Stimulated activated CD4-positive, alpha-beta T cell treated with anti-CD3 and anti-CD28 coated beads, Interleukin-15, amount 100 ng/mL, for 48 hours (primary cell): ENCODE data around the gene GBA2.
A peak's percentile ranks its signal among the peaks of the same experiment; 100 is the strongest.

Experiments used
- DNase-seq, 2 donors: peaks; one replicate each; pipeline ENCODE4 v3.0.0-alpha.2; 2020; ENCODE audit warnings: low read depth in 2 of 2

Gene GBA2

DNA sequence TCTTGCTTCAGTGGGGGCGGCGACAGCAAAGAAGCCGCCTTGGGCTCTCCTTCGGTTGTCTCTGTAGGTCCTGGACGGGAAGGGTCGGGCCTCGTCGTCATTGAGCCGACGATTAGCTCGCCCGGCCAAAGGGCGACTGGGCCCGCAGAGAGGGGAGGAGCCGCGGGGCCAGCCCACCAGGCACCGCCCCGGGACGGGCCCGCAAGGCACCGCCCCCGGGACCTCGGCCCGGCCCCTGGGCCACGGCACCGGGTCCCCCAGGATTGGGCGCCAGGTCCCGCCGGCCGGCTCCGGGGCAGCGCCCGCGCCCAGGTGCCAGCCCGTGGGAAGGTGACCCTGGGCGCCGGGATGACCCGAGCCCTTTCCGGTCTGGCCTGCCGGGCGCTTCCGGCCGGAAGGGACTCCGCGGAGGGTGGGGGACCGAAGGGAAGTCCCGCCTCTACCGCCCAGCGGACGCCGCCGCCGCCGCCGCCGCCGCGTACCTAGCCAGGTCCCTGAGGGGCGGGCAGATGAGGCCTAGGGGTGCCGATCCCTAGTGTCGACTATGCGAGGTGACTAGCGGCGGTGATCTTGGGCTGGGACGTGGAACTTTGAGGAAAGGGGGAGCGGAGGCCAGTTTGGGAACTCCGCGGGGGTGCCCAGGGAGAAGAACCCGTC is at the start of gene GBA2, which contains the start of gene RGP1:
Gene GBA2, minus strand, starts transcription at position 371 of the 657 bp plus-strand sequence. CDS start 524 bp downstream, outside the sequence.
Gene RGP1, plus strand, starts transcription at position 430 of the 657 bp plus-strand sequence. CDS start 469 bp downstream, outside the sequence.
- peak in 1 of 2 donors; percentile 59 for DNase-seq

GRCh38 chr9:35797311-35798109 is 48.5 kb upstream of the GBA2 start:
- no peak for DNase-seq

GRCh38 chr9:35795695-35796094 is 46.7 kb upstream of the GBA2 start:
- no peak for DNase-seq

DNA sequence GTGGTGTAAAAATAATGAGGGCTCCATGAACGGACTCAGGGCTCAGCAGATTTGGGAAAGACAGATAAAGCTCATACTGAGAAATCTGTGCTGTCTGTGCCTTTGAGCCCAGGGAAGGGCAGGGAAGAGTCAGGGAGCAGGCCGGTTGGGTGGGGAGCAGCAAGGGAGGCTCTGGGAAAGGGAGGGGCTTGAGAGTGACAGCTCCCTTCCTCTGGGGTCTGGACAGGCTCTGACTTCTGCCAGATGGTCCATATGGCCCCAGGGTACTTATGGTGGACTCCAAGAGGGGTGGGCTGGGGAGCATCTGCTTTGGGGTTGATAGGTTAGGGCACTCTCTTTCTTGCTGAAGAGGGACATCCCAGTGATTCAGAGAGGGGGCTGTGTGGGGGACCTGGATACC is 44.4 kb upstream of the GBA2 start:
- no peak for DNase-seq

GRCh38 chr9:35792826-35793225 is 43.8 kb upstream of the GBA2 start:
- no peak for DNase-seq

GRCh38 chr9:35792024-35792813 is 43.2 kb upstream of the GBA2 start:
- no peak for DNase-seq

DNA sequence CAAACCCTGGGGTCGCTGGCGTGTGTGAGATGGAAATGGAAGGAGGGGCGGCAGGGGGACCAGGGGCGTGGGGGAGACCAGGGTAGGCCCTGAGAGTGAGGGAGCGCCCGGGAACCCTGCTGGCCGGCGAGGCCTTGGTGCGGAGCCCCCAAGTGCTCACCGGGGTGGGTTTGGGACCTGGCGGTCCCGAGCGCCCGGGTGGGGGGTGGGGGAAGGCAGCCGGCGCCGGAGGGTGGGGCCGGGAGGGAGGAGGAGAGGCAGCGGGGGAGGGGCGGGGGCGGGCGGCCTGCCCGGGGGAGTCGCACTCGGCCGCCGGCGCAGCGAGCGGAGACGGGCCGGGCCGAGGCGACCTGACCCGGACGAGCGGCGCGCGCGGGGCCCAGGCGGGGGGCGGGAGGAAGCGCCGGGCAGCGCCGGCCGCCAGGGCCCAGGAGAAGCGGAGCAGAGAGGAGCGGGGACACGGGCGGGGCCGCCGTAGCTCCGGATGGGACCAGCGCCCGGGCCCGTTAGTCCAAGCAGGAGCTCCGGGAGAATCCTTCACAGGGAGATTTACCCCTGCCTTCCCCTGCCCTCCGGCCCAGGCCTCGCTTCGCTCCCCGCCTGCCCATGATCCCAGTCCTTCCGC is 42.4 kb upstream of the GBA2 start, which contains the start of gene NPR2:
Gene NPR2, plus strand, starts transcription at position 295 of the 625 bp plus-strand sequence. CDS start 818 bp downstream, outside the sequence.
- no peak for DNase-seq

GRCh38 chr9:35790385-35791296 is 41.6 kb upstream of the GBA2 start:
- peak in 1 of 2 donors; percentile 29 for DNase-seq

- DNase-seq: no peak
Observed at GRCh38 chr9:35790025-35790384, 41.0 kb upstream of the GBA2 start.

- no peak for DNase-seq
Observed at GRCh38 chr9:35789541-35789940, 40.5 kb upstream of the GBA2 start.

DNA sequence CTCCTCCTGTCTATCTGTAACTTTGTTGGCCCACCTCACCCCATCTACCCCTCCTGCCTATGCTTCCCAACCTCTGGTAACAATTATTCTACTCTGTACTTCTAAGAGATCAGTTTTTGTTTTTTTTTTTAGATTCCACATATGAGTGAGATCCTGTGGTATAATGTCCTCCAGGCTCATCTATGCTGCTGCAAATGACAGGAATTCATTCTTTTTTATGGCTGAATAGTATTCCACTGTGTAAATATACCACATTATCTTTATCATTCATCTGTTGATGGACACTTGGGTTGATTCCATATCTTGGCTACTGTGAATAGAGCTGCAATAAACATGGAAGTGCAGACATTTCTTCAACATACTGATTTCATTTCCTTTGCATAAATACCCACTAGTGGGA is 34.4 kb upstream of the GBA2 start:
- DNase-seq: no peak

GRCh38 chr9:35781066-35781465 is 32.0 kb upstream of the GBA2 start:
- DNase-seq: no peak

- no peak for DNase-seq
Observed at GRCh38 chr9:35778496-35778895, 29.5 kb upstream of the GBA2 start.

GRCh38 chr9:35776018-35776417 is 27.0 kb upstream of the GBA2 start:
- DNase-seq: no peak

- no peak for DNase-seq
Observed at GRCh38 chr9:35774907-35775635, 26.0 kb upstream of the GBA2 start.

DNA sequence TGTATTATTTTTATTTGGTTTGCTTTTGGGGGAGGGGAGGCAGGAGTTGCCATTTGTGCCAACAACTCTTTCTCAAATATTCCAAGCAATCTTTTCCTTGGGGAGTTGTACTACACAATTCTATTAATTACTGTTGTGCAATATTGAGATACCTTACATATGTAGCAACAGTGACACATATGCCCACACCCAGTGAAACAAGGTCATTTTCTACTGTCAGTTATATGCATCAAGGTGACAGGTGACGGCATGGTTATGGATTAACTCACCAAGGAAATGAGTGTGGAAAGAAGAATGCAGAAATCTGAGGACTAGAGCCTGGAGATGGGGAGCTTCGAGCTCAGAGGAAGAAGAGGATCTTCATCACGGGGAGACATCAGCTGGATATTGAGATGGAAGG is 22.9 kb upstream of the GBA2 start:
- no peak for DNase-seq

DNA sequence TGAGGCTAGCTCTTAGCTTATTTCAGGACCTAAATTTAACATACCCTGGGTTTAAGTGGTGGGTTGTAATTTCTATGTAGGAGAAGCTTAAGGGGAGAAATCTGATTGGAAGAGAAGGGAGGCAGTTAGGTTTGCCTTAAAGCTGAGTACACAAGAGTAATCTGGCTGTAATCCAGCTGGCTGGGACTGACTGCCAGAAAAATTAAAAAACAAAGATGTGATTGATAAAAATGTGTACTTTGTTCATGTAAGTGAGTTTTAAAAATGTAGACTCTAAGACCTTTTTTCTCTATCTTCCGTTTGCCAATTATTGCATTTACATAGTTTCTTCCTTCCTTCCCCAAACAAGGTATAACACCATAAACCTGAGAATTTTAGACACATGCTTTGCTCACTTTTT is 22.5 kb upstream of the GBA2 start:
- DNase-seq: no peak

GRCh38 chr9:35771075-35771433 is 22.0 kb upstream of the GBA2 start:
- DNase-seq: no peak

- DNase-seq: no peak
Observed at GRCh38 chr9:35769763-35770162, 20.7 kb upstream of the GBA2 start.

GRCh38 chr9:35767458-35767857 is 18.4 kb upstream of the GBA2 start:
- no peak for DNase-seq
